Measurements from ENCODE around the gene H19. TPM values are rescaled to one million over a fixed set of nuclear protein-coding genes. Genes with fewer than 3 reads are reported as not detected.
A peak's percentile ranks its signal among the peaks of the same experiment; 100 is the strongest.

The H19 gene
- total and polyA plus RNA-seq, 3 experiments from 2014 or later = not detected

DNA sequence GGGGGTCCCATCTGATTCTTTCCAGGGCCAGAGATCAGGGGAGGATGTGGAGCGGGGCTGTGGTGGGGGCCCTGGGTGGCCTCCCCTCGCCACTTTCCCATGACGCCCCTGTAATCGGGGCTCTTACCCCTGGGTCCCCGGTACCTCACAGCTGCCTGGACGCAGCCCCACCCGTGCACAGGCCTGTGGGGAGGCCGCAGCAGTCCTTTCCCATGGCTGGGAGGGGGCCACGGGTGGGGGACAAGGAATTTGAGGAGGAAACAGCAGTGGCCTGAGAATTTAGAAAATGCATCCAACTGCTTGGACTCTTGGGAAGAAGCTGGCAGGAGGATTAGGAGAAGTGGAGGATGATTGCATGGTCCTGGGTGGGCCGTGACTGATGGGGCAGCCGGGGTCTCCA, 18.0 kb downstream of the H19 start:
- CTCF ChIA-PET = no interaction called here
- POLR2A ChIA-PET = no interaction called here
- H3K27me3 ChIP-seq (ENCODE audit: insufficient read depth, low read length, poor library complexity, severe bottlenecking) = no peaks in the 10 kb centered on the region
- H3K27me3 Mint-ChIP-seq = no peaks in the 10 kb centered on the region
- no peaks in the 10 kb centered on the region for H3K9me3 Mint-ChIP-seq
- no peak overlapping the region for H3K4me3 ChIP-seq (ENCODE audit: low read length)
- DNase-seq = no peak
- H3K27ac ChIP-seq (ENCODE audit: low read depth, low read length) = no peak overlapping the region
- H3K36me3 ChIP-seq (ENCODE audit: insufficient read depth, low read length) = no peaks in the 10 kb centered on the region
- H3K27ac Mint-ChIP-seq = no peak overlapping the region
- no peaks in the 10 kb centered on the region for H3K9me3 ChIP-seq (ENCODE audit: low read length)
- no peak overlapping the region for H3K4me3 Mint-ChIP-seq
- H3K4me1 ChIP-seq (ENCODE audit: insufficient read depth, low read length) = no peaks in the 10 kb centered on the region
- no peaks in the 10 kb centered on the region for H3K4me1 Mint-ChIP-seq
- no peaks in the 10 kb centered on the region for H3K36me3 Mint-ChIP-seq

DNA sequence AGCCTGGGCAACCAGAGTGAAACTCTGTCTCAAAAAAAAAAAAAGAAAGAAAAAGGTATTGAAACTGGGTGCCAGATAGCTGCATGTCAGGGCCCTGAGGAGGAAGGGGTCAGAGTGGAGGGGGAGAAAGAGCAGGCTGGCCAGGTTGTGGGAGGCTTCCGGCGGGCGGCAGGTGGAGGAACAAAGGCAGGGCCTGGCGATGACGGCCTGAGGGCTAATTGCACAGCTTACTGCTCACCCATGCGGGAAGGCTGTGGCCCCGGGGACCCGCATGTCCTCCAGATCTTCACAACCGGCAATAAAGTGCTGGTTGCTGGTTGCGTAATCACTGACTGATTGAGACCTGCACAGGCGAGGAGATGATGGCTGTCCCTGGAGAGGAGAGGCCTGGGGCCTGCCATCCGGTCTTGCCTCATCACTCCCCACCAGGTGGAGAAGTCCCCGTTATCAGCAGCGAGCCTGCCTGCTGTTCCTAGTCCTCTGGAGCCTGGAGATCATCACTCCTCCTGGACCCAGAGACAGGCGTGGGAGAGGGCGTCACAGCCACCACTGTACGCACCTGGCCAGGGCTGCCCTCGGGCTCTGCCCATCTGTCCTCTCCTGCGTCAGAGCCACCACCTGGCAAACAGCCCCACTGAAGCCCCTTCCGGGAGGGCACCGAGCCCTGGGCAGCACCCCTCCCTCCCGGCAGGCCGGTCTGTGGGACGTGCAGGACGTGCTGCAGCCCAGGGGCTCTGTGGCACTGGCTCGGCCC, 18.7 kb downstream of the H19 start:
- Histone ChIP-seq H3K27me3 (ENCODE audit: insufficient read depth, low read length, poor library complexity, severe bottlenecking) (no peaks in the 10 kb centered on the region), H3K27ac (ENCODE audit: low read depth, low read length) (no peak overlapping the region), H3K4me3 (ENCODE audit: low read length) (no peak overlapping the region), H3K4me1 (ENCODE audit: insufficient read depth, low read length) (no peaks in the 10 kb centered on the region), H3K9me3 (ENCODE audit: low read length) (no peaks in the 10 kb centered on the region), H3K36me3 (ENCODE audit: insufficient read depth, low read length) (no peaks in the 10 kb centered on the region)
- DNase-seq = peak in 1 of 5 donors; percentile 4
- no peaks in the 10 kb centered on the region for H3K27me3 Mint-ChIP-seq
- no peak overlapping the region for H3K4me3 Mint-ChIP-seq
- no peak overlapping the region for H3K27ac Mint-ChIP-seq
- CTCF ChIA-PET = no interaction called here
- POLR2A ChIA-PET = interaction anchor here (0.7 kb wide), 1 partner anchor 546 kb away, joined by 7 read pairs; no protein-coding TSS in a partner anchor
- H3K36me3 Mint-ChIP-seq = no peaks in the 10 kb centered on the region
- no peaks in the 10 kb centered on the region for H3K9me3 Mint-ChIP-seq
- H3K4me1 Mint-ChIP-seq = no peaks in the 10 kb centered on the region

DNA sequence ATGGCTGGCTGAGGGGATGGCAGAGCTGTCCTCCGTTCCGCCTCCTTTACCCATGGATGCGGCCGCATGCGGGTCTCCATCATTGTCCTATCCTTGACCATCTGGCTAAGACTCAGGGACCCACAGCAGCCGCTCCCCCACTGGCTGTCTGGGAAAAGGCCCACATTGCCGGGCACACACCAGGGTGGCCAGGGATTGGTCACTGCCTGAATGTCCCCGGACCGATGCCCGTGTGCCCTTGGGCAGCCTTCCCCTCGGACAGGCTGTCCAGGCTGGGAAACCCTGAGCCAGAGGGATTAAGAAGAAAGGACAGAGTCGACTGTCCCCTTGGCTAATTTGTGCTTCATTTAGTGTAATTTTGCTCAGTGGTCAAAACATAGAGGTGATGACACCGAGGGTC, 22.5 kb downstream of the H19 start:
- Histone ChIP-seq H3K36me3 (ENCODE audit: insufficient read depth, low read length) (no peaks in the 10 kb centered on the region), H3K9me3 (ENCODE audit: low read length) (no peaks in the 10 kb centered on the region), H3K27ac (ENCODE audit: low read depth, low read length) (no peak overlapping the region), H3K27me3 (ENCODE audit: insufficient read depth, low read length, poor library complexity, severe bottlenecking) (no peaks in the 10 kb centered on the region), H3K4me3 (ENCODE audit: low read length) (no peak overlapping the region), H3K4me1 (ENCODE audit: insufficient read depth, low read length) (no peaks in the 10 kb centered on the region)
- H3K36me3 Mint-ChIP-seq = no peaks in the 10 kb centered on the region
- no peak overlapping the region for H3K27ac Mint-ChIP-seq
- no peaks in the 10 kb centered on the region for H3K4me1 Mint-ChIP-seq
- no peaks in the 10 kb centered on the region for H3K9me3 Mint-ChIP-seq
- POLR2A ChIA-PET = no interaction called here
- no peak overlapping the region for H3K4me3 Mint-ChIP-seq
- CTCF ChIA-PET = no interaction called here
- H3K27me3 Mint-ChIP-seq = no peaks in the 10 kb centered on the region
- DNase-seq = no peak

DNA sequence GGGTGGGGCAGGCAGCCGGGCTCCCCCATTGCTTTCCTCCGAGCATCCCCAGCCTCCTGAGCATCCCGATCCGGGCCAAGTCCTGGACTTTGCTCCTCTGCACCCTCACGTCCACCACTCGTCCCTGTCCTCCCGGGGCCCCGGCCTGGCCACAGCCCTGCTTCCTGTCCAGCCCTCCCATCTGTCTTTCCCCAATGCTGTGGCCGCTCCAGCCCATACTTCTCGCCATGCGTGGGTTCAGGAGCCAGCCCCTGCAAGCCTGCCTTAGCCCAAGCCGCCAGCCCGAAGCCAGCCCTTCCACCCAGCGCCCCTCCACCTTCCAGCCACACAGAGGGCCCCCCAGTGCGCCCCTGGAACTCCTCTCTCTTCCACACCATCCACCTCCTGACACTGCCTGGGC, 26.7 kb downstream of the H19 start:
- DNase-seq = peak in 1 of 5 donors; percentile 1
- Histone ChIP-seq H3K4me3 (ENCODE audit: low read length) (no peak overlapping the region), H3K4me1 (ENCODE audit: insufficient read depth, low read length) (no peaks in the 10 kb centered on the region), H3K9me3 (ENCODE audit: low read length) (no peaks in the 10 kb centered on the region), H3K36me3 (ENCODE audit: insufficient read depth, low read length) (no peaks in the 10 kb centered on the region), H3K27me3 (ENCODE audit: insufficient read depth, low read length, poor library complexity, severe bottlenecking) (no peaks in the 10 kb centered on the region), H3K27ac (ENCODE audit: low read depth, low read length) (no peak overlapping the region)
- no peaks in the 10 kb centered on the region for H3K27me3 Mint-ChIP-seq
- H3K27ac Mint-ChIP-seq = no peak overlapping the region
- CTCF ChIA-PET = no interaction called here
- no peaks in the 10 kb centered on the region for H3K9me3 Mint-ChIP-seq
- H3K4me3 Mint-ChIP-seq = no peak overlapping the region
- POLR2A ChIA-PET = no interaction called here
- no peaks in the 10 kb centered on the region for H3K4me1 Mint-ChIP-seq
- H3K36me3 Mint-ChIP-seq = no peaks in the 10 kb centered on the region

DNA sequence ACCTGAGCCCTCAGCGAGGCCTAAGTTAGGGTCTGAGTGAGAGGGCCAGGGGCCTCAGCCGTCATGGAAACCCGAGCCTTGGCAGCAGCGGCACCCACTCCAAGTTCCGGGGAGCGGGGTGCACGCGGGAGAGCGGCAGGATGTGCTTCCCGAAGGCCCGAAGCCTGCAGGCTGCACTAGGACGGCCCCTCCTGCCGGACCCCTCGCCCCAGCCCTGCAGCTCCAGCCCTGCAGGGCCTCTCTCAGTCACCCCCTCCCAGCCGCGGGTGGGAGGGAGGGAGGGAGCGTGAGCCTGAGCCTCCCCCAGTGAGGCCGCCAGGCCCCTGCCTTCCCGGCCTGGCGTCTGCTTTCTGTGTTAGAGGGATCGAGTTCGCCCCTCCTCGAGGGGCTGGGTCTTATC, 27.9 kb downstream of the H19 start:
- POLR2A ChIA-PET = no interaction called here
- no peaks in the 10 kb centered on the region for H3K36me3 ChIP-seq (ENCODE audit: insufficient read depth, low read length)
- Mint-ChIP-seq H3K27ac (no peak overlapping the region), H3K4me3 (no peak overlapping the region), H3K27me3 (no peaks in the 10 kb centered on the region), H3K9me3 (no peaks in the 10 kb centered on the region), H3K36me3 (no peaks in the 10 kb centered on the region), H3K4me1 (no peaks in the 10 kb centered on the region)
- CTCF ChIA-PET = no interaction called here
- no peaks in the 10 kb centered on the region for H3K4me1 ChIP-seq (ENCODE audit: insufficient read depth, low read length)
- no peak overlapping the region for H3K4me3 ChIP-seq (ENCODE audit: low read length)
- no peaks in the 10 kb centered on the region for H3K27me3 ChIP-seq (ENCODE audit: insufficient read depth, low read length, poor library complexity, severe bottlenecking)
- no peak overlapping the region for H3K27ac ChIP-seq (ENCODE audit: low read depth, low read length)
- no peaks in the 10 kb centered on the region for H3K9me3 ChIP-seq (ENCODE audit: low read length)
- DNase-seq = no peak

DNA sequence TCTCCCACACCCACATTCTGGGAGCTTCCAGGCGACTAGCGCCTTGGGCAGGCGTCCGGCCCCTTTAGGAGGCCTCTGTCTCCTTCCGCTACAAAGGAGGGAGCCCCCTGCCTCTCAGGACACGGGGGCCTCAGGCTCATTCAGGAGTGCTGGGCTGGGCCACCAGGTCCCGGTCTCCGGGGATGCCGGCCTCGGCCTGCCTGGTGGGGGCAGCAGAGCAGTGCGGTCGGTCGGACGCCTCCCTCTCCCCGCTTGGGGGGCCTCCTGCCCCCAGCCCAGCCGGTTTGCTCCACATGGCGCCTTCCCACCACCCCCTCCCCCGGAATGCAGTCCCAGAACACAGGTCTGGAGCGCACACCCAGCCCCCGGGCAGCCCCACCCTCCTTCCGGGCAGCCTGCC, 28.6 kb downstream of the H19 start:
- Histone ChIP-seq H3K9me3 (ENCODE audit: low read length) (no peaks in the 10 kb centered on the region), H3K4me1 (ENCODE audit: insufficient read depth, low read length) (no peaks in the 10 kb centered on the region), H3K4me3 (ENCODE audit: low read length) (no peak overlapping the region), H3K27me3 (ENCODE audit: insufficient read depth, low read length, poor library complexity, severe bottlenecking) (no peaks in the 10 kb centered on the region), H3K27ac (ENCODE audit: low read depth, low read length) (no peak overlapping the region), H3K36me3 (ENCODE audit: insufficient read depth, low read length) (no peaks in the 10 kb centered on the region)
- POLR2A ChIA-PET = no interaction called here
- CTCF ChIA-PET = no interaction called here
- Mint-ChIP-seq H3K4me1 (no peaks in the 10 kb centered on the region), H3K27me3 (no peaks in the 10 kb centered on the region), H3K27ac (no peak overlapping the region), H3K9me3 (no peaks in the 10 kb centered on the region), H3K36me3 (no peaks in the 10 kb centered on the region), H3K4me3 (no peak overlapping the region)
- no peak for DNase-seq

DNA sequence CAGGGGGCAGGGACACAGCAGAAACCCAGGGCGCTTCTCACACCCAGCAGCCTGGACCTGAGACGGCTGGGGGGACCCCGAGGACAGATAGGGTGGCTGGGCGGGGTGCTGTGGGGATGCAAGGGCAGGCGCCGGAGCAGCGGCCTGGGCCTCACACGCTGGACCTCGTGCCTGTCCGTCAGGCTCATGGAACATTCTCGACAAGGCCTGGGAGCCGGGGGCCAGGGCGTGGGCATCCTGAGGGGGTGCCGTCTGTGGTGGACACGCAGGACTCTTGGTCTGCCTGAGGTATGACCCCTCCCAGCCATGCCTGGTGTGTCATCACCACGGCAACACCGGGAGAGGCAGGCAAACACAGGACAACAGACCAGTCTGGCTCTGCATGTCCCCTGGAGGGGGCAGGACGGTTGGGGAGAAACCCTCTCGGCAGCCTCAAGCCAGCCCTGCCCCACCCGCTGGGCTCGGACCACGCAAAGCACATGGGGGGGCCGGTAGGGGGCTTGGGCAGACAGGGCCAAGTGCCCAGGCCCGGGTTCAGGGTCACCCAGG, 29.1 kb downstream of the H19 start:
- POLR2A ChIA-PET = no interaction called here
- H3K27me3 ChIP-seq (ENCODE audit: insufficient read depth, low read length, poor library complexity, severe bottlenecking) = no peaks in the 10 kb centered on the region
- H3K9me3 Mint-ChIP-seq = no peaks in the 10 kb centered on the region

DNA sequence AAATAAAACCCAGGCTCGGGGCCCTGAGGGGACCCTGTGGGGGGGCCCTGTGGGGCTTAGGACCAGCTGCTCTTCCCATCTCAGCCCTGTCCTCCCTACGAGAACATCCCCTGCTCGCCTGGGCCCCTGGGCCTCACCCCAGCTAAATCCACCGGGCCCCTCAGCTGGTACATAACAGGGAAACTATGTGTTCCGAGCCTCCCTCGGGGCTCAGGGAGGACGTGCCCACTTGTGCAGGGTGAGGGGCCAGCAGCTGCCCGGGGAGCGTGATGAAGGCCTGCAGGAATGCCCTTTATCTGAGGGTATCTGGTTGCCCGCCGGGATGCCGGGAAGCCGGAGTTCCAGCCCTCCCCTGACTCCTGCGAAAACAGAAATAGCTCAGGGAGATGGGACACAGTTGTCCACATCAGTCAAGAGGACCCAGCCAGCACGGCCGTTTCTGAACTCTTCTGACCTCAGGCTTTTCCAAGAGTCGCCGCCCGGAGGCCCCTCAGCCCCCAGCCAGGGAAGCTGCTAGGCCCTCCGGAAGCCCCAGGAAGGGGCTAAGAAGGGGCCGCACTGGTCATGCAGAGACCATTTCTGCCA, 29.9 kb downstream of the H19 start:
- H3K27me3 Mint-ChIP-seq = no peaks in the 10 kb centered on the region
- H3K36me3 Mint-ChIP-seq = no peaks in the 10 kb centered on the region
- no peaks in the 10 kb centered on the region for H3K9me3 Mint-ChIP-seq
- Histone ChIP-seq H3K4me1 (ENCODE audit: insufficient read depth, low read length) (no peaks in the 10 kb centered on the region), H3K9me3 (ENCODE audit: low read length) (no peaks in the 10 kb centered on the region), H3K36me3 (ENCODE audit: insufficient read depth, low read length) (no peaks in the 10 kb centered on the region), H3K27ac (ENCODE audit: low read depth, low read length) (no peak overlapping the region), H3K4me3 (ENCODE audit: low read length) (no peak overlapping the region), H3K27me3 (ENCODE audit: insufficient read depth, low read length, poor library complexity, severe bottlenecking) (no peaks in the 10 kb centered on the region)
- H3K4me3 Mint-ChIP-seq = no peak overlapping the region
- DNase-seq = no peak
- H3K27ac Mint-ChIP-seq = no peak overlapping the region
- no peaks in the 10 kb centered on the region for H3K4me1 Mint-ChIP-seq
- ChIA-PET CTCF (interaction anchor here (0.9 to 1.4 kb wide), 2 partner anchors 117 to 135 kb away, joined by 3 to 6 read pairs; no protein-coding TSS in a partner anchor), POLR2A (no interaction called here)

More for the DNA sequence above, 29.1 kb downstream of the H19 start:
- Mint-ChIP-seq H3K27ac (no peak overlapping the region), H3K36me3 (no peaks in the 10 kb centered on the region), H3K4me3 (no peak overlapping the region), H3K27me3 (no peaks in the 10 kb centered on the region), H3K4me1 (no peaks in the 10 kb centered on the region)
- CTCF ChIA-PET = no interaction called here
- no peaks in the 10 kb centered on the region for H3K36me3 ChIP-seq (ENCODE audit: insufficient read depth, low read length)
- H3K4me1 ChIP-seq (ENCODE audit: insufficient read depth, low read length) = no peaks in the 10 kb centered on the region
- H3K9me3 ChIP-seq (ENCODE audit: low read length) = no peaks in the 10 kb centered on the region
- H3K27ac ChIP-seq (ENCODE audit: low read depth, low read length) = no peak overlapping the region
- peak in 1 of 5 donors; percentile 29 for DNase-seq
- H3K4me3 ChIP-seq (ENCODE audit: low read length) = no peak overlapping the region

Data from CD8-positive, alpha-beta memory T cell (primary cell).